Measurements from ENCODE around the gene CERS3. TPM values are rescaled to one million over a fixed set of nuclear protein-coding genes. Genes with fewer than 3 reads are reported as not detected.

Gene CERS3
- total RNA-seq, 1 experiment from 2014 or later = not detected

DNA sequence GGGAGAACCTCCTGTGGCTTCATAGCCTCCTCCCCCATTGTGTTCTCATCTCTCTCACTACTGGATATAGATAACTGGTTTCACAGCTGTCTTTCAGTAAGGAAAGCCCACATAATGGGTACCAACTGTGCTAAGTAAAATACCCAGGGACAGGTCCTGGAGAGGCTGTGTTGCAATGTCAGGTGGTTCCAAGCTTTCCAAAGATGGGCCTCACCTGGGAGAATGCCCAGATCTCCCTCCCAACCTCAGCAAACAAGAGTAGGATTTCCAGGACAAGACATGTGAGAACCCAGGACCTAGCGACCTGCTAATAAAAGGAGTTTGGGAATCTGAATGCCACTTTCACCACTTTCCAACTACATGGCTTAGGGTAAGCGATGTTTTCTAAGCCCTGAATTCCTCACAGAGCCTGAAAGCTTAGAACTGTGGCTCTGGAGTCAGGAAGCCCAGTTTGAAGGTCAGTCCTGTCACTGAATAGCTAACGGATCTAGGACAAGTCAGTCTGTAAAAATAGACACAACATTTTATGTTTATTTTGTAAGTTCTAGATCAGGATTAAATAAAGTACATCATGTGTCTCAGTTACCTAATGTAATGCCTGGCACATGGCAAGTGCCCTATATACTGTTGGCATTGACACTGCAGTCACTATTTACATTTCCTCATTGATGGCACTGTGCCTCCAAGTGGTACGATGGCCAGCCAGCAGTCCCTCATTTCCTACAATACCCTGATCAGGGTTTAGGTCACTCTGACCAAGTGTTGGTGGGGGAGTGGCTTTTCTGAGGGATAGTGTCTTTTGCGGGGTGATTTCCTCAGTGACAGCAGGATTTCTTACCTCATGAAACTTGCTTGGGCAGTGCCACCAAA, 11.9 kb downstream of the CERS3 start:
- Histone ChIP-seq H3K4me1 (ENCODE audit: control insufficient read depth, insufficient read depth, low read length) (no peaks in the 10 kb centered on the region), H3K27me3 (ENCODE audit: control insufficient read depth, insufficient read depth, low read length) (peaks cover 5% of the 10 kb centered on the region), H3K36me3 (ENCODE audit: control insufficient read depth, insufficient read depth, low read length) (no peaks in the 10 kb centered on the region), H3K27ac (ENCODE audit: low read length) (no peak overlapping the region), H3K9me3 (ENCODE audit: control insufficient read depth, insufficient read depth, low read depth, low read length) (no peaks in the 10 kb centered on the region), H3K4me3 (ENCODE audit: low read depth in 2 of 2, low read length in 2 of 2) (no peak overlapping the region)
- no TSS peak for BruUV-seq (replicated peaks)
- ChIA-PET CTCF (no interaction called here), POLR2A (no interaction called here)
- in situ Hi-C loops (cut with HindIII; ENCODE audit: low pct_unique_long_range_greater_than_20kb, low sequenced_read_pairs) (no loop called here), intact Hi-C loops (cut with micrococcal nuclease; ENCODE audit: unreplicated experiment) (no loop called here)
- TF ChIP-seq, protein P1, sequence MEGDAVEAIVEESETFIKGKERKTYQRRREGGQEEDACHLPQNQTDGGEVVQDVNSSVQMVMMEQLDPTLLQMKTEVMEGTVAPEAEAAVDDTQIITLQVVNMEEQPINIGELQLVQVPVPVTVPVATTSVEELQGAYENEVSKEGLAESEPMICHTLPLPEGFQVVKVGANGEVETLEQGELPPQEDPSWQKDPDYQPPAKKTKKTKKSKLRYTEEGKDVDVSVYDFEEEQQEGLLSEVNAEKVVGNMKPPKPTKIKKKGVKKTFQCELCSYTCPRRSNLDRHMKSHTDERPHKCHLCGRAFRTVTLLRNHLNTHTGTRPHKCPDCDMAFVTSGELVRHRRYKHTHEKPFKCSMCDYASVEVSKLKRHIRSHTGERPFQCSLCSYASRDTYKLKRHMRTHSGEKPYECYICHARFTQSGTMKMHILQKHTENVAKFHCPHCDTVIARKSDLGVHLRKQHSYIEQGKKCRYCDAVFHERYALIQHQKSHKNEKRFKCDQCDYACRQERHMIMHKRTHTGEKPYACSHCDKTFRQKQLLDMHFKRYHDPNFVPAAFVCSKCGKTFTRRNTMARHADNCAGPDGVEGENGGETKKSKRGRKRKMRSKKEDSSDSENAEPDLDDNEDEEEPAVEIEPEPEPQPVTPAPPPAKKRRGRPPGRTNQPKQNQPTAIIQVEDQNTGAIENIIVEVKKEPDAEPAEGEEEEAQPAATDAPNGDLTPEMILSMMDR (IDR thresholded peaks at IDR 0.05) = no peak
- no peak for TF ChIP-seq SIN3A (IDR thresholded peaks at IDR 0.05; ENCODE audit: borderline replicate concordance, insufficient read depth, low read depth, low read length)
- TF ChIP-seq, protein P2, sequence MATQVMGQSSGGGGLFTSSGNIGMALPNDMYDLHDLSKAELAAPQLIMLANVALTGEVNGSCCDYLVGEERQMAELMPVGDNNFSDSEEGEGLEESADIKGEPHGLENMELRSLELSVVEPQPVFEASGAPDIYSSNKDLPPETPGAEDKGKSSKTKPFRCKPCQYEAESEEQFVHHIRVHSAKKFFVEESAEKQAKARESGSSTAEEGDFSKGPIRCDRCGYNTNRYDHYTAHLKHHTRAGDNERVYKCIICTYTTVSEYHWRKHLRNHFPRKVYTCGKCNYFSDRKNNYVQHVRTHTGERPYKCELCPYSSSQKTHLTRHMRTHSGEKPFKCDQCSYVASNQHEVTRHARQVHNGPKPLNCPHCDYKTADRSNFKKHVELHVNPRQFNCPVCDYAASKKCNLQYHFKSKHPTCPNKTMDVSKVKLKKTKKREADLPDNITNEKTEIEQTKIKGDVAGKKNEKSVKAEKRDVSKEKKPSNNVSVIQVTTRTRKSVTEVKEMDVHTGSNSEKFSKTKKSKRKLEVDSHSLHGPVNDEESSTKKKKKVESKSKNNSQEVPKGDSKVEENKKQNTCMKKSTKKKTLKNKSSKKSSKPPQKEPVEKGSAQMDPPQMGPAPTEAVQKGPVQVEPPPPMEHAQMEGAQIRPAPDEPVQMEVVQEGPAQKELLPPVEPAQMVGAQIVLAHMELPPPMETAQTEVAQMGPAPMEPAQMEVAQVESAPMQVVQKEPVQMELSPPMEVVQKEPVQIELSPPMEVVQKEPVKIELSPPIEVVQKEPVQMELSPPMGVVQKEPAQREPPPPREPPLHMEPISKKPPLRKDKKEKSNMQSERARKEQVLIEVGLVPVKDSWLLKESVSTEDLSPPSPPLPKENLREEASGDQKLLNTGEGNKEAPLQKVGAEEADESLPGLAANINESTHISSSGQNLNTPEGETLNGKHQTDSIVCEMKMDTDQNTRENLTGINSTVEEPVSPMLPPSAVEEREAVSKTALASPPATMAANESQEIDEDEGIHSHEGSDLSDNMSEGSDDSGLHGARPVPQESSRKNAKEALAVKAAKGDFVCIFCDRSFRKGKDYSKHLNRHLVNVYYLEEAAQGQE (IDR thresholded peaks at IDR 0.05; ENCODE audit: insufficient read depth in 1 of 2, low read depth in 2 of 2, low read length in 1 of 2) = no peak
- DNase-seq (ENCODE audit: low read depth, low spot score) = no peak
- ATAC-seq = no peak

DNA sequence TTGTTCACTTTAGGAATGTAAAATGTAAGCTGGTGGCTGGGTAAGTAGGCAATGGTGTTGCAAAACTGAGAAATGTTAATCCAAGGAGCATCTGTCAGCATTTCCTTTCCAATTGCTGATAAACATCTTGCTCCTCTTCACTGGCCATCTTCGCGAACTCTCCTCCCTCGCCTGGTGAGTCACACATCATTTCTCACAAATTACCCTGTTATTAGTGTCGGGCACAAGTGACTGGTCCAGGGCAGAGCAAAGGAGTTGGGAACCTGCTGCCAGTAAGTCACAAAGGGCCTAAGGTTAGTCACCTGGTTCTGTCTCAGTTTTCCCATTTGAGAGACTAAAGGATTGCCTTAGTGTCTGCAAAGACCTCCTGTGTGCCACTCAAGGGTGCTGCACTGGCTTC, 13.0 kb downstream of the CERS3 start:
- CTCF ChIA-PET = no interaction called here
- in situ Hi-C loops (cut with HindIII; ENCODE audit: low pct_unique_long_range_greater_than_20kb, low sequenced_read_pairs) = no loop called here
- Histone ChIP-seq H3K27ac (ENCODE audit: low read length) (no peak overlapping the region), H3K4me1 (ENCODE audit: control insufficient read depth, insufficient read depth, low read length) (no peaks in the 10 kb centered on the region), H3K27me3 (ENCODE audit: control insufficient read depth, insufficient read depth, low read length) (peaks cover 5% of the 10 kb centered on the region), H3K9me3 (ENCODE audit: control insufficient read depth, insufficient read depth, low read depth, low read length) (no peaks in the 10 kb centered on the region), H3K4me3 (ENCODE audit: low read depth in 2 of 2, low read length in 2 of 2) (no peak overlapping the region), H3K36me3 (ENCODE audit: control insufficient read depth, insufficient read depth, low read length) (no peaks in the 10 kb centered on the region)
- BruUV-seq (replicated peaks) = no TSS peak
- intact Hi-C loops (cut with micrococcal nuclease; ENCODE audit: unreplicated experiment) = no loop called here
- ATAC-seq = no peak
- TF ChIP-seq, protein P2 (IDR thresholded peaks at IDR 0.05; ENCODE audit: insufficient read depth in 1 of 2, low read depth in 2 of 2, low read length in 1 of 2) = no peak
- no peak for DNase-seq (ENCODE audit: low read depth, low spot score)
- POLR2A ChIA-PET = no interaction called here

All from Panc1 (cell line).